Stimulated activated CD4-positive, alpha-beta T cell treated with anti-CD3 and anti-CD28 coated beads, Interleukin-12 subunit alpha, Interleukin-12 subunit beta, amount 100 ng/mL, for 24 hours (primary cell): ENCODE results near the gene PFN1.
"Not testable (repeated sequence)": the region's sequence is repeated elsewhere in the genome, so short reads cannot be mapped to it uniquely, and the experiment has no call there.

Source experiments
- DNase-seq, 2 experiments: peaks; one replicate each; pipeline ENCODE4 v3.0.0-alpha.2; 2020; ENCODE audit warnings: low read depth in 2 of 2

The PFN1 gene

DNA sequence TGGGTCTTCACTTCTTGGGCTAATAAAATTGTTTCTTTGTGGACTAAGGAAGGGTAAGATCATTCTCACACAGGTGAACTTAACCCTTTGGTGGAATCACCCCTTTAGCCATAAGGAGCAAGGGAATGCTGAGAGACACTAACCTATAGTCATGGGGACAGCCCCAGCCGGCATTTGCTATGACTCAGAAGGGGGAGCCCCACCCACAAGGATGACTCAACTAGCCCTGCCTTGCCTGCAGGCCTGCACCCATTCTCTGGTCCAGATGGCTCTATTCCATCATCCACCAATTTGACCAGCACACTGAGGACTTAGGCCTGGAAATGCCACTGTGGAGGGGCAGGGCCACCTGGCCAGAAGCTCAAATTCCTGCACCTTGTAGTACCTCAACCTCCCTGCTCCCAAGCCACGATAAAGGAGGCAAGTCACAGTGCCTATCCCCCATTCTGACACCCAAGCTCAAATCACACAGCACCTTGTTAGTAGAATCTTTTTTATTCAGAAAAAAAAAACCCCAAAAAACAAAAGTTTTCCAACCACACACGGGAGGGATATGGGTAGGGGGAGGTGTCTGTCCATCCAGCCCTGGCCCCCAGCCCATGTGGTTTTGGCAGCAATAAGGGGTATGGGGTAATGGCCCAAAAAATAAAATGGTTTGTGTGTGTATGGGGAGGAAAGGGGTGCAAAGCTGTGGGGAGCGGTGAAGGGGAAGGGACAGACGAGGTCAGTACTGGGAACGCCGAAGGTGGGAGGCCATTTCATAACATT lies 3.0 kb downstream of the PFN1 start:
- peak; percentile 74 to 87 for DNase-seq

GRCh38 chr17:4944554-4945175 lies 3.7 kb downstream of the PFN1 start:
- DNase-seq = peak in 1 of 2 experiments; percentile 42

GRCh38 chr17:4944163-4944553 lies 4.2 kb downstream of the PFN1 start:
- DNase-seq = peak in 1 of 2 experiments; percentile 58

DNA sequence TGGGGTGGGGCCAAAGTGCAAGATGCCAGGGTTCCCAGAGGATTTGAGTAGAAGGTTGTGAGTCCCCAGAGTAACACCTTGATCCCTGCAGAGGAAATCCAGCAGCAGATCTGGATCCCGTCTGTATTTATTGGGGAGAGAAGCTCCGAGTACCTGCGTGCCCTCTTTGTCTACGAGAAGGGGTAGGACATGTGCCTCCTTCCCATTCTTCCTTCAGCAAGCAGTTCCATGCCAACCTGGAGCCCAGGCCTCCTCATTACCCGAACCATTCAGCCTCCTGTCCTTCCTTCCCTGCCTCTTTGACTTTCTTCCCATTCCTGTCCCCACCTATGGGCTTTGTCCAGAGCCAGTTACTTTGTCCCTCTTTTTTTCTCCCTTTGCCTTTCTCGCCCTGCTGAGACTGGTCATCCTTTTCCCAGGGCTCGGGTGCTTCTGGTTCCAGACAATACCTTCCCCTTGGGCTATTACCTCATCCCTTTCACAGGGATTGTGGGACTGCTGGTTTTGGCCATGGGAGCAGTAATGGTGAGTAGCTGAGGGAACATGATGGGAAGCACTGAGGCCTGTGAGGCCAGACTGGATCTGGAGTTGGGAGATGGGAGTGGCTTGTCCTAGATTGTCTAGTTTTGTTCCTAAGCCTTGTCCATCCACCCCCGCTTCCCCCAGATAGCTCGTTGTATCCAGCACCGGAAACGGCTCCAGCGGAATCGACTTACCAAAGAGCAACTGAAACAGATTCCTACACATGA lies 5.4 kb downstream of the PFN1 start:
- no peak for DNase-seq

DNA sequence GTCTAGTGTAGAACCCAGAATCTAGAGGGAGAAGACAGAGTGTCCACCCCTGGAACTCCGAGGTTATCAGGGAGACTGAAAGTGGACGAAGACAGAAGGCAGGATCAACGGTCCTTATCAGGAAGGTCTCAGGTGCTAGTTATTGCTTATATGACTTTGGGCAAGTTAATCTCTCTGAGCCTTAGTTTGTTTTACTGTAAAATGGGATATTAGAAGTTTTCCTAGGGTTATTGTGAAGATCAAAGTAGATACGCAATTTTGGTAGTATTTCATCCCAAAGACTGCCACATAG lies 7.1 kb downstream of the PFN1 start:
- DNase-seq = no peak

- DNase-seq = no peak
Measured at GRCh38 chr17:4940555-4941318, 7.6 kb downstream of the PFN1 start.

GRCh38 chr17:4939796-4940554 lies 8.4 kb downstream of the PFN1 start, which contains the start of the genes RNF167 and SLC25A11:
RNF167 (plus strand) TSS chr17:4940268; CDS start chr17:4940910, 642 bp downstream.
SLC25A11 (minus strand) TSS chr17:4940046; CDS start chr17:4939910, 136 bp downstream.
- peak; percentile 91 to 93 for DNase-seq

GRCh38 chr17:4939546-4939795 lies 8.9 kb downstream of the PFN1 start:
- DNase-seq = no peak

- DNase-seq = no peak
Measured at GRCh38 chr17:4938688-4939545, 9.4 kb downstream of the PFN1 start.

DNA sequence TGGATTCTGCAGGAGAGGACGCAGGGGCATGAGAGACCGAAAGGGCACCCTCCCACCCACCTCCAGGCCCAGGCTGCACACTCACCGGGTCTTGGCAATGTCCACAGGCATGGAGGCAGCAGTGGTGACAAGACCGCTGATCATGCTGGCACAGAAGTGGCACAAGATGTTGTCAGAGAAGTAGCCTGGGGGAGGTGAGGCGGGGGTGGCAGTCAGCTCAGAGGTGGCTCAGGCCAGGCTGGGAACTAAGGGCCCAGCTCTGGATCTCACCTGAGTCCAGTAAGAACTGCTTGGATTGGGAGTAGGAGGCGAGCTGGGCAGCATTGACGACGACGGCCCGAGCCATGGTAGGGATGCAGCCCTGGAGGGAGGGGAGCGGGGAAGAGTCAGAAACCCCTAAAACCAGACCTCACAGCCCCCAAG lies 10.2 kb downstream of the PFN1 start:
- DNase-seq = no peak

DNA sequence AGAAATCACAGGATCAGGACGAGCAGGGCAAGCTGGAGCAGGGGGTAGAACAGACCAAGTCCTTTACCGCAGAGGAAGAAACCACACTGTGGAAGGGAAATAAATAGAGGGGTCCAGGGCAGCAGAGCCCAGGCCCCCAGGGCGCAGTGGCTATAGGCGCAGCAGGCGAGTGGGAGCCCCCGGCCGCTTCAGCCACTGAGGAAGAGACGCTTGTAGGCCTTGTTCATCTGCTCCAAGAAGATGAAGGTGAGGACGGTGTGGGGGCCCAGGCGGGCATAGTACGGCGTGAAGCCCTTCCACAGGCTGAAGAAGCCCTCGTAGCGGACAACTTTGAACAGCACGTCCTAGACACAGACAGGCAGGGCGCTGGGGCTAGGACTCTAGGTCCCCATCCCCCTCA lies 10.8 kb downstream of the PFN1 start:
- DNase-seq = no peak

GRCh38 chr17:4936436-4936835 lies 11.9 kb downstream of the PFN1 start:
- no peak for DNase-seq

DNA sequence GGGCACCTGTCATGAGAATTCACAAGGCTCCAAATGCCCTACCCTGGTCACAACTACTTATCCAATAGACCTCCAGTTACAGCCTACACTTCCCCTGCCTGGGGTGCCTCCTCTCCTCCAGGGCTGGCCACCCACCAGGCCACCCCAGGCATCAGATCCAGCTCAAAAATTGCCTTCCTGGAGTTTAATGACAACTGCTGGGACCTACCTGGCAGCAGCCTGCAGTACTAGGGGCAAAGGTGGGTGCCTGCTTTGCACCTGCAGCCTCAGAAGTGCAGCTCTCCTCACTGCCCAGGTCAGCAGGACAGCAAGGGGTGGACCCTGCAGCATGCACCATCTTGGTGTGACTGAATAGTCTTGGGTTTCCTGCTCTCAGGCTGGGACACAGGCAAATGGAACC lies 12.7 kb downstream of the PFN1 start:
- DNase-seq = no peak

GRCh38 chr17:4934173-4934979 lies 14.0 kb downstream of the PFN1 start:
- DNase-seq = no peak

DNA sequence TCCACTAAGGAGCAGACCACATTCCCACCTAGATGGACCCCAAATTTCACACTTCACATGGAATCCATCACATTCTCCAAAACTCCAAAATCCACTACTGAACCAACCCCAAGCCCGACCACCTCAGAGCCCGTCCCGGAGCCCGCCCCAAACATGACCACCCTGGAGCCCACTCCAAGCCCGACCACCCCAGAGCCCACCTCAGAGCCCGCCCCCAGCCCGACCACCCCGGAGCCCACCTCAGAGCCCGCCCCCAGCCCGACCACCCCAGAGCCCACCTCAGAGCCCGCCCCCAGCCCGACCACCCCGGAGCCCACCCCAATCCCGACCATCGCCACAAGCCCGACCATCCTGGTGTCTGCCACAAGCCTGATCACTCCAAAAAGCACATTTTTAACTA lies 14.7 kb downstream of the PFN1 start:
- DNase-seq = no peak

- DNase-seq = no peak
Measured at GRCh38 chr17:4932756-4933155, 15.6 kb downstream of the PFN1 start.

- DNase-seq = no peak
Measured at GRCh38 chr17:4931963-4932362, 16.4 kb downstream of the PFN1 start, which contains the start of gene GP1BA. GP1BA (plus strand) TSS chr17:4932277; CDS start chr17:4932605, 328 bp downstream.

GRCh38 chr17:4928881-4929280 lies 19.4 kb downstream of the PFN1 start:
- no peak for DNase-seq

DNA sequence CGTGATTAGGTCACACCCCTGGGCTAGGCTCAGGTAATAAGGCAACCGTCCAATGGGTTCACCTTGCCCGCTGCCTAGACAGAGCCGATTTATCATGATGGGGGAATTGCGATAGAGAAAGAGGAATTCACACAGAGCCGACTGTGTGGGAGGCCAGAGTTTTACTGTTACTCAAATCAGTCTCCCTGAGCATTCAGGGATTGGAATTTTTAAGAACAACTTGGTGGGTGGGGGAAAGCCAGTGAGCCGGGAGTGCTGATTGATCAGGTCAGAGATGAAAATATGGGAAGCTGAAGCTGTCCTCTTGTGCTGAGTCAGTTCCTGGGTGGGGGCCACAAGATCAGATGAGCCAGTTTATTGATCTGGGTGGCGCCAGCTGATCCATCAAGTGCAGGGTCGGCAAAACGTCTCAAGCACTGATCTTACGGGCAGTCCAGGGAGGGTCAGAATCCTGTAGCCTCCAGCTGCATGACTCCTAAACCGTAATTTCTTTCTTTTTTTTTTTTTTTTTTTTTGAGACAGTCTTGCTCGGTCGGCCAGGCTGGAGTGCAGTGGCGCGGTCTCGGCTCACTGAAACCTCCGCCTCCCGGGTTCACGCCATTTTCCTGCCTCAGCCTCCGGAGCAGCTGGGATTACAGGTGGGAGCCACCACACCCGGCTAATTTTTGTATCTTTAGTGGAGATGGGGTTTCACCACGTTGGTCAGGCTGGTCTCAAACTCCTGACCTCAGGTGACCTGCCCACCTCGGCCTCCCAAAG lies 21.6 kb downstream of the PFN1 start:
- DNase-seq = not testable (repeated sequence)
